HG02798 (cell line): ENCODE results near the gene RUNX1.

Experiments
- ATAC-seq: cut with Tn5 transposase; IDR thresholded peaks from one replicate; pipeline ENCODE4 v1.9.1; 2021; ENCODE audit warnings: mild to moderate bottlenecking; ENCODE audit not compliant: unreplicated experiment, poor library complexity

Gene RUNX1

GRCh38 chr21:35020436-35020835 is 28.7 kb downstream of the RUNX1 start:
- no peak for ATAC-seq

- ATAC-seq = no peak
Measured at GRCh38 chr21:35019631-35020032, 29.5 kb downstream of the RUNX1 start.

- no peak for ATAC-seq
Measured at GRCh38 chr21:35017256-35017655, 31.8 kb downstream of the RUNX1 start.

- ATAC-seq = no peak
Measured at GRCh38 chr21:35016517-35017188, 32.4 kb downstream of the RUNX1 start.

GRCh38 chr21:35016071-35016470 is 33.0 kb downstream of the RUNX1 start:
- no peak for ATAC-seq

- ATAC-seq = no peak
Measured at GRCh38 chr21:35015435-35016024, 33.6 kb downstream of the RUNX1 start.

- ATAC-seq = no peak
Measured at GRCh38 chr21:35014302-35015041, 34.6 kb downstream of the RUNX1 start.

GRCh38 chr21:35011681-35012080 is 37.4 kb downstream of the RUNX1 start:
- ATAC-seq = no peak

- no peak for ATAC-seq
Measured at GRCh38 chr21:35010447-35010846, 38.7 kb downstream of the RUNX1 start.

GRCh38 chr21:35007348-35007747 is 41.8 kb downstream of the RUNX1 start:
- ATAC-seq = no peak

- ATAC-seq = no peak
Measured at GRCh38 chr21:35006771-35007170, 42.3 kb downstream of the RUNX1 start.

- ATAC-seq = no peak
Measured at GRCh38 chr21:35006248-35006647, 42.9 kb downstream of the RUNX1 start.

- no peak for ATAC-seq
Measured at GRCh38 chr21:35005560-35006224, 43.4 kb downstream of the RUNX1 start.

- no peak for ATAC-seq
Measured at GRCh38 chr21:35005077-35005476, 44.0 kb downstream of the RUNX1 start.

- ATAC-seq = no peak
Measured at GRCh38 chr21:35004314-35004713, 44.8 kb downstream of the RUNX1 start.

- no peak for ATAC-seq
Measured at GRCh38 chr21:35002879-35003722, 46.0 kb downstream of the RUNX1 start.

GRCh38 chr21:34999397-34999941 is 49.6 kb downstream of the RUNX1 start:
- ATAC-seq = no peak

- no peak for ATAC-seq
Measured at GRCh38 chr21:34998176-34998575, 50.9 kb downstream of the RUNX1 start.

GRCh38 chr21:34997294-34997693 is 51.8 kb downstream of the RUNX1 start:
- no peak for ATAC-seq
